Measurements from ENCODE around the gene KLHL29.
A peak's percentile ranks its signal among the peaks of the same experiment; 100 is the strongest.
"Not testable (repeated sequence)": the region's sequence is repeated elsewhere in the genome, so short reads cannot be mapped to it uniquely, and the experiment has no call there.

Gene KLHL29

GRCh38 chr2:23375448-23375847 is 9.5 kb upstream of the KLHL29 start:
- peak; percentile 23 for DNase-seq

- DNase-seq, result no peak
Observed at GRCh38 chr2:23376075-23376474, 8.9 kb upstream of the KLHL29 start.

DNA sequence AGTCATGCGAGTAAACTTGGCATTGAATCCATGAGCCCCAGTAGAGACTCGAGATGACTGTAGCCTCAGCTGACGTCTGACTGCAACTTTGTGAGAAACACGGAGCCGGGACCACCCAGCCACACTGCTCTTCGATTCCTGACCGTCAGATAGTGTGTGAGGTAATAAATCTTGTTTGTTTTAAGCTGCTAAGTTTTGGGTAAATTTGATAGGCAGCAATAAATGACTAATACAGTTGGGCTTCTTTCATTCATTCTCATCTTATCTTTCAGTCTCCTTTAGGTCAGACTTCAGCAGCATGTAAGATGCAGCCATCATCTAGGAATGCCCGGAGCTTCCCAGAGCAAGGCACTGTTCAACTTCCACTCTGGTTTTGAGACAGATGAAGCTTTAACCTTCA is 8.0 kb upstream of the KLHL29 start:
- DNase-seq, result no peak

GRCh38 chr2:23377771-23378170 is 7.2 kb upstream of the KLHL29 start:
- no peak for DNase-seq

DNA sequence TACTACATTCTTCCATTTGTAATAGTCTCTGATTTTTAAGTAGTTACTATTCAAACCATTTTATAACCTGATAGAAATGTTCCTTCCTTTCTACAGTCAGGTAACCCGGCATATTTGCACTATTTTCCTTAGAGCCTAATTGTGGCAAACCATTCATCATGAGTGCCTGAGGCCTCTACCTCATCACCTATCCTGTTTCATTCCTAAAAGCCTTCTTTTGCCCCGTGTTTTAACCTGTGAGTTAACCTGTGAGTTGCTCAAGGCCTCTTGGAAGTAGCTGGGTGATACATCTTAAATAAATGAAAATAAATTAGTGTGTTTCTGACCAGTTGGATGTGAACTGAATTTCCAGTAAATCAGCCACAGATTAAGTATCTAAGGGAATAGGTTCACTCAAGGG is 6.5 kb upstream of the KLHL29 start:
- DNase-seq, result no peak

- no peak for DNase-seq
Observed at GRCh38 chr2:23379220-23379695, 5.7 kb upstream of the KLHL29 start.

DNA sequence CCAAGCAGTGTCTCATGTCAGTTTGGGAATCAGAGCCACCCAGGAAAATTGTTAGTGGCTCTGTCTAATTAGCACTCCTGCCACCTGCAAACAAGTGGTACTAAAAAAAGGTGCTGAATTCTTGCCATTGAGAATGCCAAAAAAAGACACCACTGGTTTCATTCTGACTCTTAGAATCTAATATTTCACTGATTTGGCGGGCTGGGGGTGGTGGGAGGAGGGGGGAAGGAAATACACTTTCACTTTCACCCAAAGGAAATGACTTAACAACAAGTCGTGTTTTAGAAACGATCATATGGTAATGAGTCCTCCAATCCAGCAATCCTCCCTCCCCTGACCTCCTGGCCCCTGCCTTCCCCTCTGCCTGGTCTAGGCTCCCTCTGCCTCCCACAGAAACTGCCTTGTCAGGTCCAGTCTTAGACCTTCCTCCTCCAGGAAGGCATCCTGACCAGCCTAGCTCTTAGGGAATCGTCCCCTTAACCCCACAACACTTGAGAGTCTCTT is 4.4 kb upstream of the KLHL29 start:
- peak; percentile 69 for DNase-seq

DNA sequence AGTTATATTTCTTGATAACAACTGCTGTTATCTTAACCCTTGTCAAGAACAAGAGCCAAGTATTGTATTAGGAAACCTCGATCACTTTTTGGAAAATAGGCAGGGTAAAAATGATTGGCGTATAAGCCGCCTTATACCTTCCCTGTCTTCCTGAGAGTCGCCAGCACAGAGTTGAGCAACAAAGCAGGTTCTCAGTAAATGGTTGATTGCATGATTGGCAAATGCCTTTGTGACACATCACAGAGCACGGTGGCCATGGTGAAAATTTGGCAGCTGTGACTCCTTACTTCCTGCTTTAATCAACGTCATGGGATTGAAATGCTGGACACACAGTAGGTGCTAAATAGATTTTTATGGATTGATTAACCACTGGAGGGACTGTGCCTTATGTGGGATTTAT is 3.9 kb upstream of the KLHL29 start:
- DNase-seq, result no peak

GRCh38 chr2:23381485-23381884 is 3.5 kb upstream of the KLHL29 start:
- no peak for DNase-seq

DNA sequence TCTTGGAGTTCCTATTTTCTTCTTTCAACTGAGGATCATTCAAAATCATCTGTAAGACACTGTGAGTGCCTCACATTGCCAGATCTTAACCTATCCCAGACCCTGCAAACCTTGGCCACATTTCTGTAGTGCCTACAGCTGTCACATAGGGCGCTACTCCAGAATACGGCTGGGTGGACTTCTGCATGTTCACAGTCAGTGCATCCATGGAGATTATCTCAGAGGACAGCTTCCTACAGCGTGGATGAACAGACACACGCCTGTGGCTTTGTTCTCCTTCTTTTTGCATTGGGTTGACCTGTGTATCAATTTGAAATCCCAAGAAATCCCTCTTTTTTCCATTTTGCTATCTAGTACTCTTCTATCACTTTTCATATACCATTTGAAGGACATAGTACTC is 1.9 kb upstream of the KLHL29 start:
- no peak for DNase-seq

GRCh38 chr2:23385351-23385747 is 370 bp downstream of the KLHL29 start:
- no peak for DNase-seq

DNA sequence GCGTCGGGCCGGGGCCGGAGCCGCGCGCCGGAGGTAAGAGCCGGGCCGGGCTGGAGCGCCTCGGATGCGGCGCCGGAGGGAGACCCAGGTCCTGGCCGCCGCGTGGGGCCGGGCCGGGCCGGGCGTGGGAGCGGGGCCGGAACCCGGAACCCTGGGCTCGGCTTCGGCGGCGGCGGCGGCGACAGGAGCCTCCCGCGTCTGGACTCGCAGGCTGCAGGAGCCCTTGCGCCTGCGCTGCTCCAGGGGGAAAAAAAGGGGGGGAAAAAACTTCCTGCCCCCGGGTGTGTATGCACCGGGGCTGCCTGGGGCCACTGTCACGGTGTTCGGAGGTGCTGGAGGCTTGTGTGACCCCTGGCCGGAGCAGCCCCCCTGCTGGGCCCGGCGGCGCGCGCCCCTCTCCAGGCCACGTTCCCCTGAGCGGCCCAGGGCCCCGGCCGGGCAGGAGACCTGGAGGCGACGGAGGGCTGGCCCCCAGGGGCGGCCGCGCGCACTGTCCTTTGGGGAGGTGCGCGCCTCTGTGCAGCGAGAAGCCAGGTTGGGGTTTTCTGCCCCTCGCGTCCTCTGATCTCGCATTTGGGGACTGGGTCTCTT is 864 bp downstream of the KLHL29 start:
- no peak for DNase-seq

DNA sequence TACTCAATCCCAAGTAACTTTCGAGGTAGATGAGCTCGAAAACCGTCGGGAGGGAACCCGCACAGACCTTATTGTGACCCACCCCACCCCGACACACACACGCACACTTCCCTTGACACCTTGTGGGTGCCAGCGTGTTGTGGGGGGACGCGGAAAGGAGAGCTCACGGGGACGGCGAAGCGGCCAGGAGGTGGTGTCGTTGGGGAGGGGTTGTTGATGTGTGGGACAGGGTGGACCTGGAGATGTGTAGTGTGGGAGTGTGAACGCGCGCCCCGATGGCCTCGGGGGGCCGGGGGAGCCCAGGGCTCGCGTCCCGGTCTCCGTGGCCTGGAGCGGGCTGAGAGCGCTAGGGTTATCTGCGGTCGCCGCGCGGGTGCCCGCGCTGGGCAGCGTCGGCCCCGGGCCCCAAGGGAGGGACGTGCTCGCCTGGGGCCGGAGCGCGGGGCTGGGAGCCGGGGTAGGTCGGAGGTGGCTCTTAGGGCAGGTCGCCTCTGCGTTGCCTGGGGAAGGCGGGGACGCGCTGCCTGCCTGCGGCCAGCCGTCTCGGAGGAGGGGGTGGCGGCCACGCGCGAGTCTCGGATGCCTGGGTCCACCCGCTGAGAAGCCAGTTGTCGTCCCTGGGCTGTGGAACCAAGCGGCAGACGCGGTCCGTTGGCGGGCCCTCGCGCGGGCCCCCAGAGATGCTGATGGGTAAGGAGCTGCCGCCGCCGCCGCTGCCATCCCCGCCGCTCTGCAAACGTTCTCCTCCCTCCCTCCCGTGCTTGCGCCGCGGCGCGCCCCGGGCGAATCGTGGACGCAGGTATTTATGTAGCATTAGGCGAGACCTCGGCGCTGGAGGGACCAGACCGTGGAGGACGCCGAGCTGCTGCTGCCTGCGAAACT is 1.6 kb downstream of the KLHL29 start:
- peak; percentile 13 for DNase-seq

DNA sequence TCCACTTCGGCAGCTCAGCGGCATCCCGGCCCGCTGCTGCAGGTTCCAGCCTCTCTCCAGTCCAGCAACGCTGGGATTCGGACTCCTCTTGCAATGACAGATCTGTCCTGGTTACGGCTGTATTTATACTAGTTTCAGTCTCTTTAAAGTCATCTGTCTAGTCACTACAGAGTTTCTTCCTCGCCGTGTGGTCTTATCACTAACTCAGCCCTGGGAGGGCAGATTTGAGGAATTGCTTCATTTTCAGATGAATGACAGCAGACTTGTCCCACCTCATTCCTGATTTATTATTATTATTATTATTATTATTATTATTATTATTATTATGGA is 2.2 kb downstream of the KLHL29 start:
- DNase-seq, result no peak

DNA sequence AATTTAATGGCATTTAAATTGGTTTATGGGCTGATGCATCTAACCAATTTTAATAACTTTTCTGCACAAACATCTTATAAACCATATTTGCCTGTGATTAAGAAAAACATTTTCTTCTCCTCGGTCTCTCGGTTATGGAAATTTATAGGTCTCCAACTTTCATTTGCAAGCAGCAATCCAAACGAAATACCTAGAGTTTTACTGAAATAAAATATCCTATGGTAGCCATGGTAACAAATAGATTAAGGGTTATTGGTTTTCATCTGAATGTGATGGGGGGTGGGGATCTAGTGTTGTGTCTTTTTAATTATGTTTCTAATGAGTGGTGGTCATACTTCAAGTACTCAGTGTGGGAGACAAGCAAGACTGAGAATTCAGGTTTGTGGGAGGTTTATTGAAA is 2.9 kb downstream of the KLHL29 start:
- DNase-seq, result no peak

GRCh38 chr2:23388294-23388693 is 3.3 kb downstream of the KLHL29 start:
- no peak for DNase-seq

DNA sequence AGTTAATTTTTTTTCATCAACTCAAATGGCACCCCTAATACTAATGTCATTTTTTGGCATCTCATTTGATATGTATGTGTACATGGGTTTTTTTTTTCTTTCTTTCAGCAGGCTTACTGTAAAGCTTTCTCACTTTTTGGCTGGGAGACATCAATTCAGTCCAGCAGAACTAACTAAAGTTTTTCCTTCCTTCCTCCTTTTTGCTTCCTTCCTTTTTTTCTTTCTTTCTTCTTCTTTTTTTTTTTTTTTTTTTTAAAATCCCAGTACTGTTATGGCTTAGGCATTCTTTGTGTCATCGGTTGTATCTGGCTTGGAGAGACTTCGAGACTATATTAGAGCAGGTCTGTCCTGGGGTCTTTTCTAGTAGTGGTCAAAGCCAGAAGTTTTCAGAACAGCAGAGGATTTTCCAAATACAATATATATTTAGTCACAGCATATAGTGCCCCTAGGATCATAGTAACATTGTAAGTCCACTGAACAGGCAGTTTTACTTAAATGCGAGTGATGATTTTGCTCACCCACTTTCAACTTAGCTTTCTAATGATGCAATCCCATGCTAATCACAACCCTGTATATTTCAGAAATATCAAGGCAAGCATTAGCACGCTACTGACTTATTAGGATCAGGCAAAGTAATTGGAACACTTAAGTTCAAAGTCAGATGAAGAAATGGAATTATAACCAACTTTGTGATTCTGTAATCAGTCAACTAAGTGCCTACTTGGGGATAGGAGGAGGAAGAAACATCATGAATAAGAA is 4.0 kb downstream of the KLHL29 start:
- DNase-seq, result no peak

- no peak for DNase-seq
Observed at GRCh38 chr2:23390152-23390551, 5.2 kb downstream of the KLHL29 start.

GRCh38 chr2:23391237-23391736 is 6.3 kb downstream of the KLHL29 start:
- DNase-seq, result not testable (repeated sequence)

DNA sequence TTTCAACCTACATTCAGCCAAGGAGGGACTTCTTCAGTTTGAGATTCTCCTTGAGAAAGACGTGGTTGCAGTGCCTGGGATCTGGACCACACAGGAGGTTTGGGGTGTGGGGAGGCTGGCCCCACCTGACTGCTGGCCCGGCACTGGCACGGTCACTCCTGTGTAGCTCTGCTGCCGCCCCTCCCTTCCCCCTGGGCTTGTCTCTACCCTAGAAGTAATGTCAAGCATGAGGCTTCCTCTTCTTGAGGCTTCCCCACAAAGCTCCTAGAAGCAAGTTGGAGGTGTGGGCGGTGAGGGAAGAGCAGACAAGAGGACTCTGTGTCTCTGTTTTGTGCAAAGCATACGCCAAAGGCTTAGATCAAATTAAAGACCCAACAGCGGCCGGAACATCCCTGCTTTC is 8.7 kb downstream of the KLHL29 start:
- DNase-seq, result no peak

DNA sequence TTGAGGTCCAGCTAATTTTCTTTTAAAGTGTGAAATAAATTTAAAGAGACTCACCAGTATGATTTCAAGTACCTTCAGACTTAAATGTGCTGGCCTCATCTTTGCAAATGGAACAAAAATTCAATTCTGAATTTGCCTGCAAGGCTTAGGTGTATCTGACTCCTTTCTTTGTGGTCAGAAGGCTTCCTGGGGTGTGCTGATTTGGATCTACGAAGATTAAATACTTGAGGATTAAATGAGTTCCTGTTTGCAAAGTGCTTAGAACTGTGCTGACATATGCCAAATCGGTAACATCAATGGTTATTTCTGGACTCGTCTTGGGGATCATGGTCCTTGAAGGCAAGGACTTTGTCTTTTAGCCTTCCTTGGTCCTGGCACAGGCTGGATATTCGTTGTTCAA is 9.7 kb downstream of the KLHL29 start:
- no peak for DNase-seq

DNA sequence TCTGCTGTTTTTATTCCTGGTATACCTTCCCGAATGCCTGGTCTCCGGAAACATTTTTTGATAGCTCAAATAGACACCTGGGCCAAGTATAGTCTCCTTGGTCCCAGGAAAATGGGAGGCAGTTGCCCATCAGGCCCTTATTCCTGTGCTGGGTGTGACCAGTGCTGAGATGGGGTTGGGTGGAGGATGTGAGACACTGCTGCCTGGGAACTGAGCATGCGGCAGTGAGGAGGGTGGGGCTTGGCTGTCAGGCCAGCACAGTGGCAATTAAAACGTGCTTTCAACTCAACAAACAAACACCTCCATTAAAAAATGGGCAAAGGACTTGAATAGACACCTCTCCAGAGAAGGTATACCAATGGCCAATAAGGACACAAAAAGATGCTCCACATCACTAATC is 12.5 kb downstream of the KLHL29 start:
- DNase-seq, result no peak

GRCh38 chr2:23399674-23400261 is 14.8 kb downstream of the KLHL29 start:
- no peak for DNase-seq
